A673 (cell line): ENCODE measurements around the gene CCL25. TPM values are rescaled to one million over a fixed set of nuclear protein-coding genes. Genes with fewer than 3 reads are reported as not detected.
A peak's percentile ranks its signal among the peaks of the same experiment; 100 is the strongest.

Source experiments
- Bru-seq: library from RNA; stranded (reverse); fragments of 400-500 nt; gene quantifications from one replicate; lab custom pipeline; 2021; lab: Mats Ljungman, UMichigan
- BruChase-seq, 2 experiments: library from RNA; stranded (reverse); fragments of 400-500 nt; gene quantifications; one replicate each; lab custom pipeline; 2021; lab: Mats Ljungman, UMichigan
- BruUV-seq: library from RNA; stranded (reverse); fragments of 400-500 nt; replicated peaks from 2 replicates; lab custom pipeline; 2021; lab: Mats Ljungman, UMichigan
- CTCF ChIA-PET: fragments of 300-600 bp; sonication (Branson Sonifier 250); formaldehyde crosslinking; loops from one replicate; lab custom pipeline; 2022; ENCODE audit warnings: antibody characterized with exemption; lab: Charles Lee
- POLR2A ChIA-PET: fragments of 300-600 bp; sonication (Branson Sonifier 250); formaldehyde crosslinking; loops from one replicate; lab custom pipeline; 2022; ENCODE audit warnings: antibody characterized with exemption; ENCODE audit not compliant: low non-redundant PET; lab: Charles Lee
- DNase-seq: peaks from one replicate; pipeline ENCODE4 v3.0.0-alpha.2; 2015; ENCODE audit warnings: low spot score
- H3K27ac ChIP-seq: fragments of 200-600 bp; sonication (generic); 2 replicates; pipeline ENCODE4 v1.5.1; 2016; ENCODE audit warnings: mixed run types, low read depth, mild to moderate bottlenecking, mixed read lengths, antibody characterized with exemption, low read length; ENCODE audit not compliant: poor library complexity, severe bottlenecking
- H3K27me3 ChIP-seq: fragments of 200-600 bp; sonication (generic); replicated peaks from 2 replicates; pipeline ENCODE4 v1.6.1; 2017; ENCODE audit warnings: mixed run types, low read depth, mild to moderate bottlenecking, mixed read lengths, antibody characterized with exemption, low read length; ENCODE audit not compliant: insufficient read depth, poor library complexity
- H3K36me3 ChIP-seq: fragments of 200-600 bp; sonication (generic); 2 replicates; pipeline ENCODE4 v1.6.1; 2016; ENCODE audit warnings: mixed run types, mild to moderate bottlenecking, mixed read lengths, antibody characterized with exemption, low read length; ENCODE audit not compliant: insufficient read depth, poor library complexity, severe bottlenecking
- H3K4me1 ChIP-seq: fragments of 200-600 bp; sonication (generic); 2 replicates; pipeline ENCODE4 v1.6.1; 2017; ENCODE audit warnings: mixed run types, mild to moderate bottlenecking, mixed read lengths, antibody characterized with exemption, low read length; ENCODE audit not compliant: insufficient read depth, poor library complexity, severe bottlenecking
- H3K4me3 ChIP-seq: fragments of 200-600 bp; sonication (generic); 2 replicates; pipeline ENCODE4 v1.5.1; 2016; ENCODE audit warnings: low read depth, mixed run types, mild to moderate bottlenecking, mixed read lengths, low read length; ENCODE audit not compliant: poor library complexity, severe bottlenecking
- H3K9me3 ChIP-seq: fragments of 200-600 bp; sonication (generic); 2 replicates; pipeline ENCODE4 v1.6.1; 2016; ENCODE audit warnings: mixed run types, low read depth, mild to moderate bottlenecking, mixed read lengths, antibody characterized with exemption, low read length; ENCODE audit not compliant: poor library complexity, severe bottlenecking
- CTCF ChIP-seq: fragments of 300-800, 200-600 bp; sonication (generic); conservative IDR thresholded peaks from 2 replicates; pipeline ENCODE4 v1.5.1; 2017; ENCODE audit warnings: low read depth, mild to moderate bottlenecking, antibody characterized with exemption, low read length, moderate library complexity, mixed read lengths
- EZH2 ChIP-seq: fragments of 200-600 bp; sonication (generic); IDR thresholded peaks from 2 replicates; pipeline ENCODE4 v1.6.1; 2017; ENCODE audit warnings: borderline replicate concordance, low read depth, mild to moderate bottlenecking, mixed read lengths, antibody characterized with exemption, low read length; ENCODE audit not compliant: poor library complexity, severe bottlenecking
- intact Hi-C: fragments of 100-400 bp; cut with micrococcal nuclease; formaldehyde crosslinking; loops from one replicate; pipeline ENCODE4 v1.10.0; 2022; ENCODE audit not compliant: unreplicated experiment
- long read RNA-seq: library from polyadenylated mRNA; stranded (forward); transcript quantifications from one replicate; pipeline ENCODE4 v2.0.0, GENCODE V29; 2022
- total RNA-seq: library from RNA; stranded (reverse); gene quantifications from 2 replicates; pipeline ENCODE4 v1.2.3, GENCODE V29; 2021

The CCL25 gene
- not detected in 2 replicates for total RNA-seq
- Bru-seq, nascent RNA, result not detected
- not detected for BruChase-seq, experiment 1, labeled RNA remaining after a 2-hour chase
- BruChase-seq, experiment 2, labeled RNA remaining after a 6-hour chase, result not detected
- long read RNA-seq, result 0 reads

DNA sequence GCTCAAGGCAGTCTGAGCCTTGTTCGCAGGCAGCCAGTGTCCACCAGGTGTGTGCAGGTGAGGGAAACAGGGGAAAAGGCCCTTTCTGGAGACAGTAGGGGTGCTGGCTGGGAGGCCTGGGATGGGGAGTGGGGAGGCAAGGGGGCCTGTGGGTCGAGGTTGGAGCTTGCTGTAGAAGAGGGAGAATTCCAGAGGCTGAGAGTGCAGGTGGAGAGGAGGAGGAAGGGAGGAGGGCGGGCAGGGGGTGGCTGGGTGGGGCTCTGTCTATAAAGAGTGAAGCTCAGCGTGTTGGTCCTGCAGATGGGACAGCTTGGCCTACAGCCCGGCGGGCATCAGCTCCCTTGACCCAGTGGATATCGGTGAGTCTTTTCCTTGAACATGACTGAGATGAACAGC, at the start of gene CCL25:
CCL25 (plus strand) TSS at position 297 of the 396 bp plus-strand sequence. CDS start 290 bp downstream, outside the sequence.
- intact Hi-C loops, result no loop called here
- Histone ChIP-seq H3K36me3 (no peaks in the 10 kb centered on the region), H3K9me3 (no peaks in the 10 kb centered on the region), H3K4me1 (no peaks in the 10 kb centered on the region), H3K27me3 (no peaks in the 10 kb centered on the region), H3K27ac (no peak within 1 kb of the TSS), H3K4me3 (no peak within 1 kb of the TSS)
- ChIA-PET POLR2A (interaction anchor here (0.6 kb wide), 1 partner anchor 1419 kb away, joined by 4 read pairs; no protein-coding TSS in a partner anchor), CTCF (no interaction called here)
- TF ChIP-seq EZH2 (no peak), CTCF (no peak)
- BruUV-seq, result no TSS peak
- no peak for DNase-seq

DNA sequence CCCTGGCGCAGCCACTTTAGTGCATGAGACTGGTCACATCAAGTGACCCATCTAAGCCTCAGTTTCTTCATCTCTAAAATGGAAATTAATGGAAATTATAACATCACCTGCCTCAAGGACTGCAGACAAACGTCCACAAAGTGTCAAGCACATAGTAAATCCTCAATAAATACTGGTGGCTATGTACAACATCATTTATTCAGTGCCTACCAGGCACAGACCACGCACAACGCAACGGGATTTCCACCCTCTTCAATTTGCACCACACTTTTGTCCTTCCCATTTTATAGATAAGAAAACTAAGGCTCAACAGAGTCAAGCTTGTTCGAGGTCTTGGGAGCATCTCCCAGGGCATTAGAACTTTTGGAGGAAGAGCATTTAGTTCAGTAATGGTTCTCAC, 48.6 kb upstream of the CCL25 start:
- TF ChIP-seq EZH2 (no peak), CTCF (no peak)
- Histone ChIP-seq H3K27ac (no peak overlapping the region), H3K9me3 (no peaks in the 10 kb centered on the region), H3K27me3 (no peaks in the 10 kb centered on the region), H3K4me3 (peak overlapping the region; percentile 95), H3K36me3 (no peaks in the 10 kb centered on the region), H3K4me1 (peaks cover 19% of the 10 kb centered on the region)
- DNase-seq, result no peak
- intact Hi-C loops, result loop anchor here (5.0 kb wide), 1 partner anchor 62 kb away; the partner anchor contains the start of gene TIMM44
- BruUV-seq, result TSS peak; percentile 72
- CTCF ChIA-PET, result no interaction called here
- POLR2A ChIA-PET, result no interaction called here

GRCh38 chr19:8004723-8005513, 47.6 kb upstream of the CCL25 start:
- Histone ChIP-seq H3K9me3 (no peaks in the 10 kb centered on the region), H3K27ac (peak overlapping the region; percentile 82), H3K4me1 (peaks cover 19% of the 10 kb centered on the region), H3K27me3 (no peaks in the 10 kb centered on the region), H3K4me3 (peak overlapping the region; percentile 95), H3K36me3 (no peaks in the 10 kb centered on the region)
- POLR2A ChIA-PET, result no interaction called here
- CTCF ChIA-PET, result no interaction called here
- DNase-seq, result peak; percentile 30
- no TSS peak for BruUV-seq
- intact Hi-C loops, result loop anchor here (5.0 kb wide), 1 partner anchor 63 kb away; the partner anchor contains the start of gene TIMM44
- TF ChIP-seq EZH2 (no peak), CTCF (no peak)
